NCI-H345 (cell line): ENCODE results near the gene MYO16.
A peak's percentile ranks its signal among the peaks of the same experiment; 100 is the strongest.

Experiments
- DNase-seq: peaks from one replicate; lab custom pipeline; 2025; lab: John Stamatoyannopoulos, UW

The MYO16 gene

DNA sequence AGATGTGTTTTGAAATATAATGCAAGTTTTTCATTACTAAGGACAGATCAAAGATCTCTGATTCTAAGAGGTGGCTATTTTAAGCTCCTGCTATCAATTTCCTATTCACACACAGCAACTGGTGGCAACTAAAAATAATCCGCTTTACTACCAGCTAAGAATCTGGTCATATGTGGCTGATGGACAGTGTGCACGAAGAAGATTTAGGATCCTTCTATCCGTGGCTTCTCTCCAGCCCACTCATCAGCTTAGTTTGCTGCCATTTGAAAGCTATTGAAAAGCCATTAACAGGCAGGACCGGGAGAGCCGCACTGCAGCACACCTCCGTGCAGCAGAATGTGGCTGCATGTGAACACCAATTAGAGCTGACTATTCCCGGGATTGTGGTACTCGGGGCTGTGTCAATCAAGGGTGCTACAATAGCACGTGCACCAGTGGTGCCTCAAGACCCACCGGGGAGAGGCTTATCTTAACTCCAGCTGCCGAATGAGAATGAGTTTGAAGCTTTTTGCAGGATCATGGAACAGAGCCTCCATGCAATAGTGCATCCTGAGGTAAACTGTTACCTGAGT, at the start of gene MYO16:
Gene MYO16 (plus strand): TSS at position 431 of the 572 bp plus-strand sequence. CDS start 234 bp downstream, outside the sequence.
- no peak for DNase-seq

- no peak for DNase-seq
Observed at GRCh38 chr13:108586826-108587225, 42.6 kb upstream of the MYO16 start.

- no peak for DNase-seq
Observed at GRCh38 chr13:108588516-108588915, 40.9 kb upstream of the MYO16 start.

GRCh38 chr13:108594153-108594552, 35.3 kb upstream of the MYO16 start:
- peak; percentile 6 for DNase-seq

GRCh38 chr13:108595436-108596274, 33.8 kb upstream of the MYO16 start:
- DNase-seq = peak; percentile 29

- no peak for DNase-seq
Observed at GRCh38 chr13:108597943-108598342, 31.5 kb upstream of the MYO16 start.

DNA sequence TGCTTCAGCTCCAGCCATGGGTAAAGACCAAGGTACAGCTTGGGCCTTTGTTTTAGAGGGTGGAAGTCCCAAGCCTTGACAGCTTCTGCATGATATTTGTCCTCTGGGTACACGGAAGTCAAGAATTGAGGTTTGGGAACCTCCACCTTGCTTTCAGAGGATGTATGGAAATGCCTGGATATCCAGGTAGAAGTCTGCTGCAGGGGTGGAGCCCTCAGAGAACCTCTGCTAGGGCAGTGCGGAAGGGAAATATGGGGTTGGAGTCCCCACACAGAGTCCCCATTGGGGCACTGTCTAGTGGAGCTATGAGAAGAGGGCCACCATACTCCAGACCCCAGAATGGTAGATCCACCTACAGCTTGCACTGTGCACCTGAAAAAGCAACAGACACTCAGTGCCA, 23.0 kb upstream of the MYO16 start:
- no peak for DNase-seq

- no peak for DNase-seq
Observed at GRCh38 chr13:108609353-108609752, 20.1 kb upstream of the MYO16 start.

DNA sequence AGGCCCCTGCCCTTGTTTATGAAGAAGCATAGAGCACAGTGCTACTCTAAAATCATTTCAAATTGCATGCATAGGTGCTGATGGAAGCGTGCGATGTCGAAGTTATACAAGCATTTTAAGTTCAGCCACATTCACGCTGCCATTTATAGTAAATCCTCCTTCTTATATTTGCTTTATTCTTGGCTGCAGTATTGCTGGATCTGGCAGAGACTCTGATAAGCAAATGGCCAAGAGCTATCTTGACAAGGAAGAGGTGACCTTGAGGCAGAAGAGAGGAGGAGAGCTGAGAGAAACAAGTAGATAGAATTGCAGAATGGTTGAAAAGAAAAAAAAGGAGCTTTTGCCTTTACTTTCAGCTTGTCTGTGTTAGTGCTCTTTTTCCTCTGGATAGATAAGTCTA, 18.9 kb upstream of the MYO16 start:
- DNase-seq = no peak

GRCh38 chr13:108615241-108615640, 14.2 kb upstream of the MYO16 start:
- DNase-seq = no peak

GRCh38 chr13:108618233-108618632, 11.2 kb upstream of the MYO16 start:
- no peak for DNase-seq

- DNase-seq = no peak
Observed at GRCh38 chr13:108621462-108621861, 7.9 kb upstream of the MYO16 start.

DNA sequence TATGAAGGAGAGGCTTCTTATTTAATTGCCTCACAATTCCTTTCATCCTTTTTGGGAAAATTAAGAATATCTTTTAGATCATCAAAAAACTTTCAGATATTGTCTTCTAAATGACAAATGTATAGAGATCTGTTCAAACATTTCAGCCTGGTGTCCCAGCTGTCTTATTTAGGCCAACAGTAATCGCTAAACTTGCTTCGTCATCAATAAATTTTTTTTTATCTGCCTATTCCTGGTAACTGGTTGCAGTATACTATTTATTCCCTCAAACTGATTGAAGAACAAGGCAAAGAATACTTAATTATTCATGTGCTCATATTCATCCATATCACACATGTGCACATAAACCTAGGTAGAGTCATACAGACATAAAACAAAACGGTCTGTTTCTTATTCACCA, 5.3 kb upstream of the MYO16 start:
- DNase-seq = no peak

DNA sequence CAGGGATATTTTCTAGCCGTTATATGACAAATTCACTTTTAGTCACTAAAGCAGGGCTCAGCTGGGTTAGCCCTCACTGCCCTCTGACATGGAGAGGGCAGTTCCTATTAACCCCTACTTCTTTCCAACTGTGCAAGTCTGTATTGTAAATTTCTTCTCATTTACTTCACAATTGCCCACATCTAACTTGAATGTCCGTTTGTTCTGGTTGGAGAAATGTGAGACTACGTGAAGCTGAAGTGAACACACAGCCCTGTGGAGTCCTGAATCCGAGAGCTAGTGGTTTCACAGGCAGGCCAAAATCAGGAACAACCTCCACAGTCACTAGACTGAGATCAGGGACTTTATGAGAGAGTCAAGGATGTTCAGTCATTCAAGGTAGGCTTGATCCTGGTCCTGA, 4.4 kb upstream of the MYO16 start:
- DNase-seq = no peak

DNA sequence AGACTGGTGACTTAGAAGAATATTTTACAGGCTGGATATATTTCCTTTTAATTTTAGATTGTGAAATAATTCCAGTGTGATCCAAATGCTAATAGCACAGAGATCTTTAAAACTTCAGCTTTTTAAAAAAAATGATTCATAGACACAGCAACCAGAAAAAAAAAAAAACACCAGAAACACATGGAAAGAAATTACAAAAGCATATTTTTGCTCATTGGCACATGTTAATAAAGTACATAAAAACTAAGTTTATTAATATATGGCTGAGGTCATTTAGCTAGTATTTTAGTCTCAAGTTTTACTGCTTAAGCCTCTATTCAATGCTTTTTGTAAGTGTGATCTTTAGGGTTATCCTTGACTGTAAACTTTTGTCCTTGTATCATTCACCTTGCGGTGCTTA, 577 bp downstream of the MYO16 start:
- DNase-seq = no peak

- DNase-seq = no peak
Observed at GRCh38 chr13:108632649-108633167, 3.3 kb downstream of the MYO16 start.

DNA sequence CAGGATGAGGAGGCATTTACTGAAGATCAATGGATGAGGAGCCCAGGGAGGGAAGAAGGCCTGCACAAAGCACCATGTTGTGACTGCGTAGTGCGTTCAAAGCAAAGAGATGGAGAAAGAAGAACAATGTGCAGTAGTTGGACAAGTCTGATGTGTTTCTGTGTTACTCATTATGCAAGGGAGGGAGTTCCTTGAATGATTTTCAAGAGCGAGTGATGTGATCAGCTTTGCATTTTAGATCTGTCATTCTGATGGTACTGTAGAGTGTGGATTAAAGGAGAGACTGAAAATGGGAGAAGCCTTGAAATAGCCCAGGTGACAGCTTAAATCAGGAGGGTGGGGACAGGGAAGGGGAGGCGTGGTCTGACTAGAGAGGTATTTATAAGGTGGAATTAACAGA, 9.5 kb downstream of the MYO16 start:
- DNase-seq = no peak

- peak; percentile 44 for DNase-seq
Observed at GRCh38 chr13:108643646-108644353, 14.4 kb downstream of the MYO16 start.

DNA sequence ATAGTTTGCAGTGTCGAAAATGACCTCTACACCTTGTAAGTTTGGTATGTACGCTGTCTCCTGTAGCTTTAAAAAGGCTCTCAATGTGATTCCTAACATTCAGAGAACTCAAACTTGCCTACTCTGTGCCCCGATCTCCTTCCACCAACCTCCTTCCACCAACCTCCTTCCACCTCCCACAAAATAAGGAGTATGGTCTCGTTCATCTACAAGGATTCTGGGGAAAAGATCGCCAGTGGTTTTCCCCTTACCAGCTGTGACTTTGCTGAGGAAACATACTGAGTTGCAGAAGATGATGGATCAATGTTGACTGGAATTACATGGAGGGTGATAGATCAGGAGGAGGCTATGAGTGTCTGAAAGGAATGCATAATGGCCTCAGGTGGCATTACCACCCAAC, 16.0 kb downstream of the MYO16 start:
- DNase-seq = no peak

- DNase-seq = no peak
Observed at GRCh38 chr13:108650271-108650670, 20.9 kb downstream of the MYO16 start.

GRCh38 chr13:108656742-108657141, 27.3 kb downstream of the MYO16 start:
- DNase-seq = no peak

GRCh38 chr13:108657519-108657918, 28.1 kb downstream of the MYO16 start:
- DNase-seq = no peak

DNA sequence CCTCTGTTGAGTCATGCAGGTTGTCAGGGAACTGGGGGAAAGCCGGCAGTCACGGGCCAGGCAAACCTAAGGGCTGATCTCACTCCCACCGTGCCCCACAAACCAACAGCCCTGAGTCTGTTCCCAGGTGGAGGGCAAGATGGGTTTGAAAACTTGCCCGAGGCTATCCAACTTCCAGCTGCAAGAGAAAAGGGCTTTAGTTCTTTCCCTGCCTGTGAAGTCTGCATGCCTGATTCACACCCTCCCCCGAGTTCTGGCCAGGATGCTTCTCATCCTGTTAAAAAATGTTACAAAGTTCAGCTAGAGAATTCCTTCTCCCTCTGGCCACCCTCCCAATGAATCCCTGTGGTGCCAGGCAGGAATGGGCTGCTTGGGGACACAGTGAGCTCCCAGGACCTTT, 33.1 kb downstream of the MYO16 start:
- DNase-seq = no peak
